HG03575 (cell line): ENCODE measurements around the gene SYCE1L.
A peak's percentile ranks its signal among the peaks of the same experiment; 100 is the strongest.
"Not testable (repeated sequence)": the region's sequence is repeated elsewhere in the genome, so short reads cannot be mapped to it uniquely, and the experiment has no call there.

Source experiments
- ATAC-seq: cut with Tn5 transposase; IDR thresholded peaks from one replicate; pipeline ENCODE4 v1.9.1; 2021; ENCODE audit not compliant: unreplicated experiment, insufficient number of reproducible peaks, low FRiP score; ENCODE audit errors: extremely low read depth

SYCE1L gene

DNA sequence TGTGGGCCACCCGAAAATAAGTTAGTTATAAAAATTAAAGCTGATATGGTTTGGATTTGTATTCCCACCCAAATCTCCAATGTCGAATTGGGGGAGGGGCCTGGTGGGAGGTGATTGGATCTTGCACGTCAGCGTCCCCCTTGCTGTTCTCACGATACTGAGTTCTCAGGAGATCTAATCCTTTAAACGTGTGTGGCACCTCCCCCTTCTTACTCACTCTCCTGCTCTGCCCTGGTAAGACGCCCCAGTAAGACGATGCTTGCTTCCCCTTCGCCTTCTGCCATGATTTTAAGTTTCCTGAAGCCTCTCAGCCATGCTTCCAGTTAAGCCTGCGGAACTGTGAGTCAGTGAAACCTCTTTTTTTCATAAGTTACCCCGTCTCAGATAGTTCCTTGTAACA, 35.4 kb downstream of the SYCE1L start:
- ATAC-seq, result no peak

DNA sequence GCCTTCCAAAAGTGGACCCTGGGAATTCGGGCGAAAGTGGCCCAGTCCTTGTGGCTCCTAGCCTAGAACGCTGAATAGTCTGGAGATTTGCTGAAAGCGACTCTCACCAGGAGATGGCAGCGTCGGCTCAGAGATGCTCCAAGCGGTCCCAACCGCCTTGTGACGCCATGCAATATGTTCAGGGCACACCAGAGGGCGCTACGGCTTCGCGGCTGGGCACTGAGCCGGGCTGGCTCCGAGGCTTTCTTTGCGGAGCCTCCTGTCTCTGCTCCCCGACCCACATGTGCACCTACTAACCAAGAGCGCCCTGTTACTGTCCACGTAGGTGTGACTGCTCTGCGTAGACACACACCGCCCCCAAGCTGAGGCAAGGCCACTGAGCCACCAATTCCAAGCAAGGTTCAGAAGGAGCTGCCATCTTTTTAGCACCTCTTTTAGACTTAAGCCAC, 36.9 kb downstream of the SYCE1L start:
- ATAC-seq, result peak; percentile 81

DNA sequence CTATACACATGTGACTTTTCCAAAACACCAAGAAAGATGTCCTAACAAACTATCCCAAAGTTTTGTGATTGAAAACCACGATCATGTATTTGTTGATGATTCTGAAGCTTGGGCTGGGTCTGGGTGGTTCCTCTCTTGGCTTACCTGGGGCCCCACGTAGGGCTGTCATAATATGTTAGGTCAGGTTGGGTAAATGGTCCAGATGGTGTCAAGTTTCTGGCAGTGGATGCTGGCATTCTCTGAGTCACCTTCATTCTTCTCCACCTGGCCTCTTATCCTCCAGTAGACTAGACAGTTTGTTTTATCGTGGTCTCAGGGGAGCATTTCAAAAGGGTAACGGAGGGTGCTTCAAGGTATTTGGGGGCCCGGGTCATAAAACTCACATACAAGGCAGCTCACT, 39.4 kb downstream of the SYCE1L start:
- ATAC-seq, result no peak

DNA sequence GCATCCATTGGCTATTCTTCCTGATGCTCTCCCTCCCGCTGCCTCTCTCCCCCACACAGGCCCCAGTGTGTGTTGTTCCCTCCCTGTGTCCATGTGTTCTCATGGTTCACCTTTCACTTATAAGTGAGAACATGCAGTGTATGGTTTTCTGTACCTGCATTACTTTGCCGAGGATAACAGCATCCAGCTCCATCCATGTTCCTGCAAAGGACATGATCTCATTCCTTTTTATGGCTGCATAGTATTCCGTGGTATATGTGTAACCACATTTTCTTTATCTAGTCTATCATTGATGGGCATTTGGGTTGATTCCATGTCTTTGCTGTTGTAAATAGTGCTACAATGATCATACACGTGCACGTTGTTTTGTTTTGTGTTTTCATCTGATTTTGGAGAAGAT, 43.3 kb downstream of the SYCE1L start:
- ATAC-seq, result not testable (repeated sequence)

DNA sequence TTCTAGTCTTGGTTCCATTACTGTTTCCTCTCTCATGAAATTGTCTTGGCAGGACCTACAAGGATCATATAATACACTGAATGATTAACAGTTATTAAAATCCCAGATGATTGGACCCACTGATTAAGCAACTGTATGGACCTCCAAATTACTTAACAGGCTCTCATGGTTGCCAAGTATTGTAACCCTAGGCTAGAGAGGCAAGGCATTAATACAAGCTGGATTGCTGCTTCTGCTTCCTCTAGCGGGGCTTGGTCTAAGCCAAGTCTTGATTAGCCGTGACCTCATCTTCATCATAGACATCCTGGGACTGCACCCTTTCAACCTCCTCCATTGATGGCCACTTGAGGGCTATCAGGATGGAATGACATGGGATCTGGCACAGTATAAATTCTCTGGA, 46.9 kb downstream of the SYCE1L start:
- ATAC-seq, result no peak

DNA sequence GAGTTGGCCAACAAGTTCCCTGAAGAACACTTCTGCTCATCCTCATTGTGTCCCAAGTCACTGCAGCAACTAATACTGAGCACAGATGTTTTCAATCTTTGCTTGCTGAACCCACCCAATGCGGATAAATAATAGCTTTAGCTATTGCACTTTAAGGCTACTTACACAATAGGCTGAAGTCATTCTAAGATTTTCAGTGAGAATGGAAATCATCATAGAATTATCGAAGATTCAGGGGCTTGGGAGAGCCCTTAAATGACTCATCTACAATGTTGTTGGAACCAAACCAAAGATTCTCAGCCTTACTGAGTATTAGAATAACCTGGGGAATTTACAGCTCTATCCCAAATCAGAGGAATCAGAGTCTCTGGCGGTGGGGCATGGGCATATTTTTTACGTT, 51.2 kb downstream of the SYCE1L start:
- ATAC-seq, result no peak
